Left renal cortex interstitium (tissue), 4 donors: Measurements from ENCODE around the gene INTS14. TPM values are rescaled to one million over a fixed set of nuclear protein-coding genes. Genes with fewer than 3 reads are reported as not detected.

Experiments used
- DNase-seq, 4 donors: peaks; one replicate each; pipeline ENCODE4 v3.0.0-alpha.2; 2013; ENCODE audit warnings: low read depth in 4 of 4, low spot score in 2 of 4, missing footprints in 1 of 4
- polyA plus RNA-seq, 4 donors: library from polyadenylated mRNA; unstranded; fragments of 120-200 nt; gene quantifications; one replicate each; pipeline ENCODE4 v1.2.1, GENCODE V29; 2013; ENCODE audit not compliant: insufficient read length in 4 of 4

Gene INTS14
- polyA plus RNA-seq, result 10 to 100 TPM; 45.4 to 53.7 (median 50.8) TPM

DNA sequence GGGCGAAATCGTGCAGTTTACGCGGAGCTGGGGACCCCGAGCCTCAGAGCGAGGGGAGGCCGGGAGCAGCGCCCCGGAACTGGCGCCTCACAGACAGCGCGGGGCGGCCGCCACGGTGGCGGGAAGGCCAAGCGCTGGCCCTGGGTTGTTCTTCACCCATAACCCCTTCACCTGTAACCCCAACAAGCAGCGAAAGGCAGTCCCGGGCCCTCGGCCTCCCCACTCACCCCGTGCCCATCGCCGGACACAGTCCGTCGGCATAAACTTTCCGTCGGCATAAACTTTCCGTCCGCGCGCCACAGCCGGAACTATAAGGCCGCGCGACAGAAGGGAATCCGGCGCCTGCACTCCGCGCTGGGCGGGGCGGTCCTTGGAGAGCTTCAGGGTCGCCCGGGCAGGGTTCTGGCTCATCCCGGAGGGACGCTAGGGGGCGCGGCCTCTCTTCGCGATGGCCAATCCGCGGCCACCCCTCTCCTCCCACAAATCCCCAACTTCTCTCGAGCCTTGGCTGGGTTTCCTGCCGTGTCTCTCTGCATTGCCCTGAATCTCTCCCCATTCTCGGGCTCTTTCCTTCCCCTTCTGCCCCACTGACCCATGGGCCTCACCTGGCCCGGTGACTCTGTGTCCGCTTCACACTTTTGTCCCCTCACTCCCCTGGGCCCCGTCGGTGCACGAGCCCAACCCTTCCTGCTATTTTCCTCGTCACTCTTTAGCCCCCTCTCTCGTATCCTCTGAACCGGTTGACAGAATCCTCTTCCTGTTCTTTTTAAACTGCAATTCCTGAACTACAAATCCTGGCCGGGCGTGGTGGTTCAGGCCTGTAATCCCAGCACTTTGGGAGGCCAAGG, at the start of gene INTS14:
TSS of gene INTS14 (minus strand) at position 261 of the 848 bp plus-strand sequence. CDS start 3,751 bp downstream, outside the sequence.
- peak; percentile 87 to 93 (median 92) for DNase-seq

DNA sequence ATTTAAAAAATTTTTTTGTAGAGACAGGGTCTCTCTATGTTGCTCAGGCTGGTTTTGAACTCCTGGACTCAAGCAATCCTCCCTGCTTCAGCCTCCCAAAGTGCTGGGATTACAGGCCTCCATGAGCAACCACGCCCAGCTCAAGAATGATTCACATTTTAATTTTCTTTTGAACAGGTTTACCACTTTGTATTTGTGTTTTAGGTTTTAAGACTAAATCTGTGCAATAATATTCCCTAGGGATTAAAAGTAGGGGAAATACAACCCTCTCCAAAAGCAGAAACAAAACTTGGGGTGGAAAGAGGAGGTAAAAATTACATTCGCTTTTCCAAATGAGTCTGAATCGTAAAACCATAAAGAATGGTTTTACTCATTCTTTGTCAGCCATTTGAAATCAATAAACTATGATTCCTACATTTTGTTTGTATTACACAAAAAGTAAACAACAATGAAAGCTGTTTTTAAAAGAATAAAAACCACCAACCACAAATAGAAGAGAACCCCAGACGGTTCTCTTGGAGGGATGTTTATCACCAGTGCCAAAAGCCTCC, 48.6 kb upstream of the INTS14 start:
- no peak for DNase-seq

DNA sequence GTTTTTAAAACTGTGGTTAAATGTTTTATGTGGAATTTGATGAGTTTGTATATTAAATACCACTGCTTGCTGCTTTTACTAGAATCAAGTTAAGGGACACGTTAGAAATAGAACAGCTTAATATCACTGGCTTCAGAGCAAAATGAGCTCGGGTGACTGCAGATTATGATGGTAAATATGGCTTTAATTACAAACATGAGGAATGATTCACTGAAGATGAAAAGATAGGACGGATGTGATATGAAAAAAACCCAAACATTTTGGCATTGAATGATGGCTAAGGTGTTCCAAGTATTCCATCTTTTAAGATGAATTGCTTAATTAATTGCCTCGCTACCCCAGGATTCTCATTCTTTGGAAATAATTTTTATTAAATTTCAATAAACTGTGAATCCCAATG, 44.5 kb upstream of the INTS14 start:
- DNase-seq, result no peak

DNA sequence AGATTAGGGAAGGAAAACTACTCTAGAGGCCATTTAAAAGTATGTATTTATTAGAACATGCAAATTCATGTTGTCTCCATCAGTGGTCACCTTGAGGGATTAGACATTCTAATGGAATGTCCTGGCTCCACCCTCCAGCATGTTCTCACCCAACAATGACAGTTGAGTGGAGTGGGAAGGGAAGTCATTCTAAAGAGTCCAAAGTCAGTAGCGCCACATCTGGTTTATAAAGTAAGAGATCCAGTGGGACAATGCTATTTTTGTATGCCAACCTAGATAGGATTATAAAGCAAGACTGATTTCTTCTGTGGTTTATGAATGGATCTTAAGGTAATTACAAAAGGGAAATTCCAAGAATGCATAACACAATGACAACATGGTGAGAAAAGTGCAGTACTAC, 44.1 kb upstream of the INTS14 start:
- DNase-seq, result no peak

DNA sequence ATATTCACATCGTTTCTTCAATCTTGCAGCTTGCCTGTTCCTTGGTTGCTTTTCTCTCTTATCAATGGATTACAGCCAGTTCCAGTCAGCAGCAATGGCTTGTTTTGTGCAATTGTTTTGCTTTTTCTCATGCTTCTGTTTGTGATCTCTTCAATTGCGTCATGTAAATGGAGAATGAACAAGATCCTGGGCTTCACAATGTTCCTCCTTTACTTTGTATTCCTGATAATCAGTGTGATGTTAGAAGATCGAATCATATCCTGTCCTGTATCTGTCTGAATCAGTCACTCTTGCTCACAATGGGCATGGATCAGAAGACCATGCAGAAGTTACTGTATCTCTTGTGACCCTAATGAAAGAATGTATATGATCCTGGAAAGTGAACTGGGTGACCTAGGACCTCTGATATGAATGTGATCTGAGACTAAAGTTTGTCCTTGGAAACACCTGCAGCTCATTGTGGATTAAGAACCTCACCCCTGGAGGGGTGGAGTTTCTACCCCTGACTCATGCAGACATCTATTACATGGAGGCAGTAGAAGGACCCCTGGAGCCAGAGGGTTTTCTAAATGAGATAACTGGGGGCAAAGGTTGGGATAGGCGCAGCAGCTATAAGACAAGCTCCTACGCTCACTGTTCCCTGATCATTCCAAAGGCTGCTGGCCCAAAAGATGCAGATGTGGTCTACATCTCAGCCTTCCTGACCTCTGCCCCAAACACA, 43.0 kb upstream of the INTS14 start:
- DNase-seq, result no peak

DNA sequence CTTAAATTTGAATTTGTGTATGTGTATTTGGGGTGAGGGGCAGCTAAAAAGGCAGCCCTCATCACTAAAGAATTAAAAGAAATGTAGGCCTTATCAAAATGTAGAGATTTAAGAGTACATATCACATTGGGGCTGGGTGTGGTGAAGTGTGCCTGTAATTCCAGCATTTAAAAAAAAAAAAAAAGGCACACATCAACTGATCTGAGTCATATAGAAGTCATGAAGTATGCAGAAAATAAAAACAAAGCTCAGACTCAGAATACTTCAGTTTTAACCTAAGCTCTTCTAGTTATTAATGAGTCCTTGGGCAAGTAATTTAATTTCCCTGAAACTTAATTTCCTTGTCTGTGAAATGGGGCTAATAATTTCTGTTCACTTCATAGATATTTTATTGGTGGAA, 42.4 kb upstream of the INTS14 start:
- no peak for DNase-seq

DNA sequence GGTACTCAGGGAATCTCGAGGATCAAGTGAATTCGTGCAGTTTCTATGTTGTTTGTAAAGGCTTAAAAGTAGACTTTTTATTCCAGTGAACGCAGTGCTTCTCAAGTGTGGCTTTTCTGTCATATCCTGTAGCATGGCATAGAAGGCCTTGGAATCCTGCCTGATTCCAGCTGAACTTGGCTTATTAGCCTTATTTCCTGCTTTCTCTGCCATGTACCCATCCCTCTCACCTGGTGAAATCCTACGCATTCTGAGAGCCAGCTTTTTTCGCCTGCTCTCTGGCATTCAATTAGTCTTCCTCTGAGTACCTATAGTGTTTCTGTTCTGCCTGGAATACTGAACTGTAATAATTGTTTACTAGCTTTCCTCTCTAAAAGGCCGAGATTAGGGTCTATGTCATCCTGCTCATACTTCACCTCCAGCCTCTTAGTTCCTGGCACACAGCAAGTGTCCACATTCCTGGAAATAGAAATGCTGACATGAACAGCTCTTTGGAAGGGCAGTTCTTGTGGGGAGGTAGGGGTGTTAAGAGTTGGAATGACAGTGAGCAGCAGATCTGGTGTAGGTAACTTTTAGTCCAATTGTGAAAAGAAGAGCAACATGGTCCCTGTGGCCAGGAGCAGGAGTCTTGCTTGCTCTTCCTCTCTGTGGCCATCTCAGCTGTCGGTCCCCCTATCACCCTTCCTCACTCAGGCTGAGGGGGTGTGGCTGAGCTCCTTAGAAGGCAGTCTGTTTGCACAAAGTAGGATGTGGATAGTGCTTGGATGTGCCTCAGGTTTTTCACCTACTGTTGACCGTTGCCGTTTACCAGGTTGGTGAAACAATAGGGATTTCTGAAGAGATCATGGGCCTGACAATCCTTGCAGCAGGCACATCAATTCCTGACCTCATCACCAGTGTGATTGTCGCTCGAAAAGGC, 41.2 kb upstream of the INTS14 start:
- DNase-seq, result no peak

DNA sequence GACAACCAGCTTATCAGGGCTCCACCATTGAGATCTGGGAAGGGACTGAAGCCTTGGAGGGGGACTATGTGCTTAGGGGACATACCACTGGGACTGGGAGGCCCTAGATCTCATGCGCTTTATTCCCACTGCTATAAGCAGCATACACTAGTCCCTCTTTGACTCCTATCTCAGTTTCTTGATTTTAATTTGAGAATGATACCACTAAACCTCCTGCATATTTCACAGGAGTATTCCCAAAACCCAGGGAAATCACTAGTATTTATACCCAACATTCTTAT, 40.1 kb upstream of the INTS14 start:
- DNase-seq, result no peak

DNA sequence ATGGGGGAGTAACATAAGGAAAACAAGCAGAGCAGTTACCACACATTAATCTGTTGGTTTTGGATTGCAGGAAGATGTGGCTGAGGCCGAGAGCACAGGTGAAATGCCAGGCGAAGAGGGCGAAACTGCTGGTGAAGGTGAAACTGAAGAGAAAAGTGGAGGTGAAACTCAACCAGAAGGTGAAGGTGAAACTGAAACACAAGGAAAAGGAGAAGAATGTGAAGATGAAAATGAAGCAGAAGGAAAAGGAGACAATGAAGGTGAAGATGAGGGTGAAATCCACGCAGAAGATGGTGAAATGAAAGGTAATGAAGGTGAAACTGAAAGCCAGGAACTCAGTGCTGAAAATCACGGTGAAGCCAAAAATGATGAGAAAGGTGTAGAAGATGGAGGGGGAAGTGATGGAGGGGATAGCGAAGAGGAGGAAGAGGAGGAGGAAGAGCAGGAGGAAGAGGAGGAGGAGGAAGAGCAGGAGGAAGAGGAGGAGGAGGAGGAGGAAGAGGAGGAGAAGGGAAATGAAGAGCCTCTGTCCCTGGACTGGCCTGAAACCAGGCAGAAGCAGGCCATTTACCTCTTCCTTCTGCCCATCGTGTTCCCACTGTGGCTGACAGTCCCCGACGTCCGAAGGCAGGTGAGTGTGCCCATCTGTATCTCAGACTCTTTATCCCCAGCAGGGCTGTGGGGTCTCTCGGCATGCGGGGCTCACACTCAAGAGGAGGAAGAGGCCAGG, 39.5 kb upstream of the INTS14 start:
- DNase-seq, result no peak

DNA sequence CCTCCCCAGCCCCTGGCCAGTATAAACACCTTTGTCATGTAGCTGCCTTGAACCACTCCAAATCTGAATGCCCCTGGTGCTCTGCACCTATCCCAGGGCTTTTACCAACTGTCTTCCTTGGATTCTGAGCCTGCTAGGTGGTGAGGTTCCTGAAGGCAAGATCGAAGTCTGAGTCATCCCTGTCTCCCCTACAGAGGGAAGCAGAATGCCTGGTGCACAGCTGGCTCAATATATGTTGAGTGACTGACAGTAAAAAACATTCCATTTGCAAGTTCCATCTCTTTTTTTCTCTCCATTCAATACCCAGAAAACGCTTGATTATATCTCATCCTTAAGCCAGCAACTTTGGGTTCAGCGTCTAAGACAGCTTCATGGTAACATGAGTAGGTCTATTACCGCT, 35.6 kb upstream of the INTS14 start:
- DNase-seq, result no peak

DNA sequence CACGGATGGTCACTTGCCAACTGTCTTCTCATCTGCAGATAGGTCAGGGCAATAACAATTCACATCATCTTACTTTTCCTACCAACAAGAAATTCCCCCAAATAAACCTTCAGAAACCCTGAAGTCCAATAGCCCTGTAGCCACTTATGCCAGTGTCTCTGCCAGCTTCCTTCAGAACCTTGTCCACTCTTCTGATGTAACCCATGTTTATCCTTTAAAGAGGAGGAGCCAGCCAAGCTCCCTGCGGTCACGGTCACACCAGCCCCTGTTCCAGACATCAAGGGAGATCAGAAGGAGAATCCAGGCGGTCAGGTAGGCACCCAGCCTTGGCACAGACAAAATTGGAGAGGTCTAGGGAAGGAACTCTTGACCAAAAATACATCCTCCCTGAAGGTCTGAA, 34.5 kb upstream of the INTS14 start:
- no peak for DNase-seq

DNA sequence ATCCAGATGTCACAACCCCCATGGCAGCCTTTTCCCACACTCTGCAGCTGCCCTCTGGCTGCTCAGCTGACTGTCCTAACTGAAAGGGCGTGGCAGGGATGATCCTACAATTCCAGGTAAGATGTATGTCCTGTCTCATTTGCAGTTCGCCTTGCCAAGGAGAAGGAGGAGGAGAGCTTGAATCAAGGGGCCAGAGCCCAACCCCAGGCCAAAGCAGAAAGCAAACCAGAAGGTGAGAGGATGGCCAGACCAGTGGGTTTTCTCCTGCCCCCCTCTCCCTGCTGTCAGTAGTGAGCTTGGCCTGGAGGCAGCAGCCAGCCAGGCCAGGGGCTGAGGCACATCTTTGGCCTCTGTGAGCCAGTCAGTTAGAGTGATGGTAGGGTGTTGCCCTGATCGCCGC, 33.4 kb upstream of the INTS14 start:
- DNase-seq, result no peak

DNA sequence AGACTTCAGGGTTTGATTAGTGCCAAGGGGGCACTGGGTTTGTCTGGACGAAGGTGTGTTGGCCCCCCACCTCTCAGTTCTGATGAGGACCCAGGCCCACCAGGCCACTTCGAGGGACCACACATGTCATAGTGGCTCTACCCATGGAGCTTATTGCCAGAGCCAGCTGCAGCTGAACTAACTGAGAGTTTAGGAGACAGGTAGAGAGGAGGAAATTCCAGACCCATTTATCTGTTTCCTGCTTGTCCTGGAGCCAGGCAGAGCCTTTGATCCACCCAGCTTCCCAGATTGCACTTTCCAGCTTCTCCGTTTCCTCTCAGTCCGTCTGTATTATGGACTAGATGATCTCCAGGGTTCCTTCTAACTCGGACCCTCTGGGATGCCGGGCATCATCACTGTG, 31.7 kb upstream of the INTS14 start:
- DNase-seq, result no peak

DNA sequence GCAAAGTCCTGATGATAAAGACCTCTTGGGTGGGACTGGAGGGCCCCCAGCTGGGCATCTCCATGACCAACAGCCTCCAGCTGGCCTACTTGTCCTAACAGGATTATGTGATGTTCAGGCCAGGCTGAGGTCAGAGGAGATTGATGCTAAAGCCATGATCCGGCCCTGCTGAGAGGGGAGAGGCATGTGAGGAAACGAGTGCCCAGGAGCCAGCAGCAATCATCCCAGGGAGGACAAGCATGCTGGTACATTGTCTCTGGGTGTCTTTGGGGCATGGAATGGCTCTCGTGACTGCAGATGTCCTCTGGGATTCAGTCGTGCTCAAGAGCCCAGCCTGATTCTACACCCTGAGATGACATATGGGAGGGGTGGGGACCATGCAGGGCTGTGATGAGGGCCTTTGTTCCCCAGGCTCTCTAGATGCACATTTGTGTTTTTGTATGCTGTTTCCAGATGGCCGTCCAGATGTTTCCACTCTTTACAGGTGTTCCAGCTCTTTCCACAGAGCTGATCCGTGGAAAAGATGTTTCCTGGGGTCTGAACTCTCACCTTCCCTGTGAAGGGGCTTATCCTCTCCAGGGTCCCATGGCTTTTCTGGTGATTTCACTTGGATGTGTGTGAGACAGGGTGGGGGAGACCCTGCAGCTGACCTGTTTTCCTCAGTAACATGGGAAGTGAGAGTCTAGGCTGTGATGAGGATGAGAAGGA, 31.0 kb upstream of the INTS14 start:
- no peak for DNase-seq

DNA sequence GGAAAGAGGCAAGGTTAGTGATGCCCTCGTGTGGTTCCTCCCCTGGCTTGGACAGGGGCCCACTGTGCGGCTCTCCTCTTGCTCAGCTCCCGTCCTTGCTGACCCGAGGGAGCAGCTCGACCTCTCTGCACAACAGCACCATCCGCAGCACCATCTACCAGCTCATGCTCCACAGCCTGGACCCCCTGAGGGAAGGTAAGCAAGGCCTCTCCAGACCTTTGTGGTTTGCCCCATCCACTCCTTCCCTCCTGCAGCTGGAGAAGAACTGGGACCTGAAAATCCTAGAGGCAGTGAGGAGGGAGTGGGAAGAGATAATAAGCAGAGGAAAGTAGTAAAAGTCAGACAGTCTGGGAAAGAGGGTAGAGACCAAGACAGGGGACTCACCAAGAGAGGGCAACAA, 28.6 kb upstream of the INTS14 start:
- no peak for DNase-seq

DNA sequence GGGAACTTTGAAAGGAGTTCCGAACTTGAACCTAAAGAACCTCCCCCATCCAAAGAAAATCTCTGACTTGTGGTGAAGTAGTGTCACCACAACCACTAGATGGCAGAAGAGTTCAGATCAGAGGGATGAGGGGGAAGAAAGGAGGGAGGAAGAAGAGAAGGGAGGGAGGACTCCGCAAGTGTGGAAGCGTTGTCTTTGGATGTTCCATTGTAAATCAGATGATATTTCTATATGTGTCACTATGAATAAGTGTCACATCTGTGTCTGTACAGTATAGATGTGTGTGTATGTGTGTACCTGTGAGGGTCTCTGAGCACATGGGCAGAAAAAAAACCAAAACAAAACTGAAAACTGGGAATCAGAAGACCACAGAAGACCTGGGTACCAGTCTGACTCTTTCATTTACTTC, 27.8 kb upstream of the INTS14 start:
- peak; percentile 30 to 77 (median 46) for DNase-seq

DNA sequence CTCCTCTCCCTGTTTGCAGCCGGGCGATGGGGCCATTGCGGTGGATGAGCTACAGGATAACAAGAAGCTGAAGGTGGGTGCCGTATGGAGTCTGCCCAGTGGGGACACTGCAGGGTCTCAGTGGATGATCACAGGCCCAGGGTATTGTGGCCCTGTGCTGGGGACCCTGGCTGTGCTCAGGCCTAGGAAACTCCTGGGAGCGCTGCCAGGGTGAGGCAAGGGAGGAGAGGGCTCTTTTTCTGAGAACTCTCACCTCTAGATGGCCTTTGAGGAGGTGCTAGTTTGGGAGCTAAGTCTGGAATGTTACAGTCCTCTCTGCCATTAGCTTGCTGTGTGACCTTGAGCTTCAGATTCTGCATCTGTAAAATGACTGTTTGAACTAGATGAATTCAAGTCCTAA, 27.2 kb upstream of the INTS14 start:
- DNase-seq, result no peak

DNA sequence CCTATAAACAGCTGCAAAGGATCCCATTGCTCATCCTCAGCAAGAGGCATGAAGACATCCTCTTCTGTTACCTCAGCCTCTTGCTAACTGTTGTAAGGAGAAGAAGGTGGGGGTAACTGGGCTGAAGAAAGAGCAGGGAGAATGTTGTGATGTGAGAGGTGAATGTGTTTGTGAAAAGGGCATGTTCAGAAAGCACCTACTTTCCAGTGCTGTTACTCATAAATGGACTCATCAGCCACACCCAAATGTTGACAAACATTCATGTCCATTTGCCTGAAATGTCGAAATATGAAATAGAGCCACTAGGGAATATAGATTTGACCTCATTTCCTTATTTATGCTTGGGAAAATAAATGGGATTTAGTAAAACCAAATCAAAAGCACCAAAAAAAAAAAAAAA, 23.4 kb upstream of the INTS14 start:
- DNase-seq, result no peak

DNA sequence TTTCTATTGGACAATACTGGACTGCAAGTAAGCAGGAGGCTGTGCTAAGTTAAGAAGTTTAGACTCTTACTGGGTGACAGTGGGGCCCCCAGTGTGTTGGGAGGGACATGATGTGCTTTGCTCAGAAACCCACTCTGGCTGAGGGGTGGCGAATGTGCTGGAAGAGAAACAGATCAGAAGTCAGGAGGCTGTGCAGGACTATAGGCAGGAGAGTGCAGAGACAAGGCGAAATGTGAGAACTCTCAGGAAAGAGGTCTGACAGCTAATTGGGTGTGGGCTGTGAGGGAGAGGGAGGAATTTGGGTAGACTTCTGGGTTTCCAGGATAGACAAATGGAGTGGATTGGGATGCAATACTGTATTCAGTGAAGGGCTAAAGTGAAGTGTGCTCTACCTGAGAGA, 22.8 kb upstream of the INTS14 start:
- no peak for DNase-seq
